GM19463 (cell line): ENCODE data around the gene MLLT1.

Experiments
- ATAC-seq: cut with Tn5 transposase; IDR thresholded peaks from one replicate; pipeline ENCODE4 v1.9.1; 2021; ENCODE audit warnings: mild to moderate bottlenecking, moderate library complexity; ENCODE audit not compliant: unreplicated experiment

The MLLT1 gene

GRCh38 chr19:6223461-6224307 lies 56.1 kb downstream of the MLLT1 start:
- ATAC-seq = no peak

GRCh38 chr19:6222884-6223283 lies 56.9 kb downstream of the MLLT1 start:
- no peak for ATAC-seq

- ATAC-seq = no peak
Measured at GRCh38 chr19:6221878-6222746, 57.7 kb downstream of the MLLT1 start.

GRCh38 chr19:6221220-6221877 lies 58.4 kb downstream of the MLLT1 start:
- no peak for ATAC-seq

GRCh38 chr19:6220385-6221191 lies 59.2 kb downstream of the MLLT1 start:
- ATAC-seq = no peak

- ATAC-seq = no peak
Measured at GRCh38 chr19:6219586-6220290, 60.0 kb downstream of the MLLT1 start.

- no peak for ATAC-seq
Measured at GRCh38 chr19:6219147-6219525, 60.6 kb downstream of the MLLT1 start.

GRCh38 chr19:6218491-6219146 lies 61.2 kb downstream of the MLLT1 start:
- ATAC-seq = no peak

GRCh38 chr19:6217752-6218334 lies 61.9 kb downstream of the MLLT1 start:
- ATAC-seq = no peak

- no peak for ATAC-seq
Measured at GRCh38 chr19:6216996-6217751, 62.6 kb downstream of the MLLT1 start.

- ATAC-seq = no peak
Measured at GRCh38 chr19:6216236-6216995, 63.4 kb downstream of the MLLT1 start.

- no peak for ATAC-seq
Measured at GRCh38 chr19:6215701-6216235, 64.0 kb downstream of the MLLT1 start.

GRCh38 chr19:6214881-6215541 lies 64.8 kb downstream of the MLLT1 start:
- no peak for ATAC-seq

- ATAC-seq = no peak
Measured at GRCh38 chr19:6213696-6214641, 65.8 kb downstream of the MLLT1 start.

- no peak for ATAC-seq
Measured at GRCh38 chr19:6213266-6213595, 66.5 kb downstream of the MLLT1 start.
